SK-N-SH (cell line): Measurements from ENCODE around the gene DTNA.

Experiments used
- CTCF ChIP-seq: fragments of 200-600 bp; sonication (generic); IDR thresholded peaks from 2 replicates; pipeline ENCODE4 v1.6.1; 2017; ENCODE audit warnings: antibody characterized with exemption, mild to moderate bottlenecking, moderate library complexity
- GABPA ChIP-seq: IDR thresholded peaks from 2 replicates; pipeline ENCODE4 v1.4.0; 2012; ENCODE audit warnings: low read depth, mild to moderate bottlenecking
- GATA2 ChIP-seq: sonication (generic); formaldehyde crosslinking; IDR thresholded peaks from 2 replicates; pipeline ENCODE4 v1.5.0; 2020; ENCODE audit warnings: mild to moderate bottlenecking, missing genetic modification reagents
- MEF2A ChIP-seq: IDR thresholded peaks from 2 replicates; pipeline ENCODE4 v1.4.0; 2012; ENCODE audit warnings: low read depth, borderline replicate concordance
- MXI1 ChIP-seq: IDR thresholded peaks from 2 replicates; pipeline ENCODE4 v1.6.1; 2012; ENCODE audit warnings: mild to moderate bottlenecking, low read depth, low read length, improper control_type of control experiment
- NFIC ChIP-seq: IDR thresholded peaks from 2 replicates; pipeline ENCODE4 v1.4.0; 2012; ENCODE audit warnings: borderline replicate concordance
- NRF1 ChIP-seq: IDR thresholded peaks from 2 replicates; pipeline ENCODE4 v1.6.1; 2012; ENCODE audit warnings: low read depth, mild to moderate bottlenecking, low read length
- SIN3A ChIP-seq: IDR thresholded peaks from 2 replicates; pipeline ENCODE4 v1.6.1; 2012; ENCODE audit warnings: low read depth, mild to moderate bottlenecking, low read length, moderate library complexity, borderline replicate concordance

GRCh38 chr18:34676816-34677574 is 33.1 kb upstream of the DTNA start:
- TF ChIP-seq CTCF (no peak), SIN3A (no peak), GABPA (no peak), NFIC (no peak), MEF2A (no peak), GATA2 (CRISPR knock-in tag) (no peak), NRF1 (no peak), MXI1 (no peak)
